Esophagus muscularis mucosa (tissue), 4 donors: Measurements from ENCODE around the gene QRICH2. TPM values are rescaled to one million over a fixed set of nuclear protein-coding genes. Genes with fewer than 3 reads are reported as not detected.

ENCODE experiments used
- DNase-seq: peaks from one replicate; pipeline ENCODE4 v3.0.0-alpha.2; 2017; ENCODE audit errors: extremely low spot score
- H3K27ac ChIP-seq, 4 donors: fragments of 200-600 bp; sonication (generic); replicated peaks in 1 of 4; 1 replicate in 3 of 4; 2 replicates in 1 of 4; pipeline ENCODE4 v1.5.1; 2016 to 2019; ENCODE audit warnings: mild to moderate bottlenecking in 1 of 4
- H3K27me3 ChIP-seq, 4 donors: fragments of 200-600 bp; sonication (generic); one replicate each; pipeline versions ENCODE4 v1.5.1 to v1.6.0; 2016 to 2019
- H3K36me3 ChIP-seq, 4 donors: fragments of 200-600 bp; sonication (generic); one replicate each; pipeline ENCODE4 v1.5.1; 2016 to 2019
- H3K4me1 ChIP-seq, 4 donors: fragments of 200-600 bp; sonication (generic); one replicate each; pipeline ENCODE4 v1.5.1; 2016 to 2019
- H3K4me3 ChIP-seq, 4 donors: fragments of 200-600 bp; sonication (generic); 1 replicate in 2 of 4; 2 replicates in 2 of 4; pipeline ENCODE4 v1.5.1; 2016 to 2019; ENCODE audit warnings: mild to moderate bottlenecking in 4 of 4, moderate library complexity in 1 of 4
- H3K9me3 ChIP-seq, 4 donors: fragments of 200-600 bp; sonication (generic); 1 replicate in 3 of 4; 2 replicates in 1 of 4; pipeline ENCODE4 v1.5.1; 2016 to 2019
- EP300 ChIP-seq: sonication (generic); formaldehyde crosslinking; IDR thresholded peaks from one replicate; pipeline ENCODE4 v1.6.1; 2017; ENCODE audit warnings: antibody characterized with exemption
- POLR2A ChIP-seq: fragments of 450-650 bp; IDR thresholded peaks from one replicate; pipeline ENCODE4 v1.6.1; 2017; ENCODE audit warnings: antibody characterized with exemption, moderate library complexity, mild to moderate bottlenecking, low read depth
- POLR2AphosphoS5 ChIP-seq, 2 donors: sonication (generic); formaldehyde crosslinking; IDR thresholded peaks; one replicate each; pipeline ENCODE4 v1.6.1; 2017; ENCODE audit warnings: antibody characterized with exemption in 2 of 2
- WGBS: methylation state at CpG from one replicate; pipeline ENCODE4 v1.1.5; 2018; 5-methylcytosine and 5-hydroxymethylcytosine counted together
- intact Hi-C: fragments of 100-400 bp; cut with DNase I; formaldehyde crosslinking; loops from one replicate; pipeline ENCODE4 v1.15.1; 2023
- total RNA-seq, 4 donors: library from RNA; depleted of rRNA; stranded (reverse); fragments of >200 nt; gene quantifications; one replicate each; pipeline versions ENCODE4 v1.1.0 to v1.2.1, GENCODE V29; 2016
- TF ChIP-seq, protein P1 (sequence below), 3 experiments: fragments of 200-600 bp in 2 of 3; fragments of 450-650 bp in 1 of 3; sonication (generic) in 2 of 3; IDR thresholded peaks; one replicate each; pipeline ENCODE4 v1.5.1; 2017 to 2019; ENCODE audit warnings: antibody characterized with exemption in 3 of 3, mild to moderate bottlenecking in 2 of 3, moderate library complexity in 1 of 3

QRICH2 gene
- total RNA-seq, 4 donors from 2014 or later: 1.7 to 2.6 (median 2.1) TPM

GRCh38 chr17:76317535-76317934 lies 9.5 kb upstream of the QRICH2 start:
- Histone ChIP-seq H3K9me3 (no peaks in the 10 kb centered on the region), H3K27me3 (no peaks in the 10 kb centered on the region), H3K27ac (no peak overlapping the region), H3K4me1 (peaks cover 0 to 8% (median 2%) of the 10 kb centered on the region in 4 donors), H3K36me3 (peaks cover 18 to 80% (median 43%) of the 10 kb centered on the region in 4 donors), H3K4me3 (no peak overlapping the region)
- no peak for DNase-seq
- WGBS: 89% methylated on average over 2 of the region's 2 CpGs
- intact Hi-C loops: no loop called here
- no peak for TF ChIP-seq EP300
- TF ChIP-seq, protein P1, sequence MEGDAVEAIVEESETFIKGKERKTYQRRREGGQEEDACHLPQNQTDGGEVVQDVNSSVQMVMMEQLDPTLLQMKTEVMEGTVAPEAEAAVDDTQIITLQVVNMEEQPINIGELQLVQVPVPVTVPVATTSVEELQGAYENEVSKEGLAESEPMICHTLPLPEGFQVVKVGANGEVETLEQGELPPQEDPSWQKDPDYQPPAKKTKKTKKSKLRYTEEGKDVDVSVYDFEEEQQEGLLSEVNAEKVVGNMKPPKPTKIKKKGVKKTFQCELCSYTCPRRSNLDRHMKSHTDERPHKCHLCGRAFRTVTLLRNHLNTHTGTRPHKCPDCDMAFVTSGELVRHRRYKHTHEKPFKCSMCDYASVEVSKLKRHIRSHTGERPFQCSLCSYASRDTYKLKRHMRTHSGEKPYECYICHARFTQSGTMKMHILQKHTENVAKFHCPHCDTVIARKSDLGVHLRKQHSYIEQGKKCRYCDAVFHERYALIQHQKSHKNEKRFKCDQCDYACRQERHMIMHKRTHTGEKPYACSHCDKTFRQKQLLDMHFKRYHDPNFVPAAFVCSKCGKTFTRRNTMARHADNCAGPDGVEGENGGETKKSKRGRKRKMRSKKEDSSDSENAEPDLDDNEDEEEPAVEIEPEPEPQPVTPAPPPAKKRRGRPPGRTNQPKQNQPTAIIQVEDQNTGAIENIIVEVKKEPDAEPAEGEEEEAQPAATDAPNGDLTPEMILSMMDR (IDR thresholded peaks at IDR 0.05): no peak

- Histone ChIP-seq H3K4me1 (peaks cover 0 to 4% (median 2%) of the 10 kb centered on the region in 4 donors), H3K4me3 (no peak overlapping the region), H3K27me3 (no peaks in the 10 kb centered on the region), H3K27ac (peak overlapping the region; percentile 18 to 34 (median 22)), H3K36me3 (peaks cover 32 to 84% (median 51%) of the 10 kb centered on the region in 4 donors), H3K9me3 (no peaks in the 10 kb centered on the region)
- intact Hi-C loops: no loop called here
- DNase-seq: no peak
- TF ChIP-seq POLR2A: no peak
- TF ChIP-seq EP300: no peak
- TF ChIP-seq, protein P1 (IDR thresholded peaks at IDR 0.05): no peak
- TF ChIP-seq POLR2AphosphoS5 (IDR thresholded peaks at IDR 0.05): peak; percentile 42 to 61
- 77% methylated on average over 15 of the region's 15 CpGs for WGBS
Measured at GRCh38 chr17:76314392-76315227, 6.5 kb upstream of the QRICH2 start.

DNA sequence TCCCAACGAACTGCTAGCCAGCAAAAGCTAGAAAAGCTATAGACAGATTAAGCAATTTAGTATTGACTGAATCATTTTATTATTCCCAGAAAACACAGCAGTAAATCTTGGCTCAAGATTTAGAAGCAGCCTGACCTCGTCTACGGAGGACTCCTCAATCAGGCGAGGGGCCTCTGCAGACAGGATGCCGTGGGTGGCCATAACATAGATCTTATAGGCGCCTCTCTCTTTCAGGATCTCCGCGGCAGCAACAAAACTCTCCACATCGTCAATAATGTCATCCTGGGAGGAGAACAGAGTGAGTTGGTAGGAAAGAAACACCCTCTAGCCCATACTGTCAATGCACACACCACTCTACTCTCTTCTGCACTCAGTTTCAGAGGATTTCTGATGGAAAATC lies 4.7 kb upstream of the QRICH2 start:
- no peaks in the 10 kb centered on the region for H3K9me3 ChIP-seq
- no peaks in the 10 kb centered on the region for H3K27me3 ChIP-seq
- H3K4me1 ChIP-seq: peaks cover 0 to 4% (median 2%) of the 10 kb centered on the region in 4 donors
- TF ChIP-seq, protein P1 (IDR thresholded peaks at IDR 0.05): no peak
- TF ChIP-seq POLR2AphosphoS5 (IDR thresholded peaks at IDR 0.05): no peak
- no peak for TF ChIP-seq POLR2A
- TF ChIP-seq EP300: no peak
- WGBS: 80% methylated on average over 9 of the region's 9 CpGs
- DNase-seq: no peak
- intact Hi-C loops: no loop called here
- peaks cover 32 to 86% (median 48%) of the 10 kb centered on the region in 4 donors for H3K36me3 ChIP-seq
- H3K27ac ChIP-seq: no peak overlapping the region
- no peak overlapping the region for H3K4me3 ChIP-seq

DNA sequence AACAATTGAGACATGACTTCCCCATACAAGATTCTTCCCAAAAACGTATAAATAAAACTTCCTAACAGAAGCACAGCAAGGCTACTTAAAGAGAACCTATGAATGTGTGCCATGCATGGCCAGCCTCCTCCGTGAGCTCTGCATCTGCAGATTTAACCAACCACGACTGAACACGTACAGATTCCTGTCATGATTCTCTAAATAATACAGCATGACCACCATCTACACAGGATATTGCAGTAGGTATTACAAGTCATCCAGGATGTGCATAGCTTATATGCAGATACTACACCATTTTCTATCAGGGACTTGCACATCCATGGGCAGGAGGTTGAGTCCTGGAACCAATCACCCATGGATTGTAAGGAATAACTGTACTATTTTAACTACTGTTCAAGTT lies 1.4 kb upstream of the QRICH2 start:
- 77% methylated on average over 4 of the region's 4 CpGs for WGBS
- Histone ChIP-seq H3K4me1 (no peaks in the 10 kb centered on the region), H3K27ac (no peak overlapping the region), H3K27me3 (no peaks in the 10 kb centered on the region), H3K4me3 (no peak overlapping the region), H3K9me3 (no peaks in the 10 kb centered on the region), H3K36me3 (peaks cover 32 to 77% (median 54%) of the 10 kb centered on the region in 4 donors)
- no peak for DNase-seq
- intact Hi-C loops: loop anchor here (10.0 kb wide), 1 partner anchor 195 kb away; the partner anchor contains the start of gene RHBDF2
- TF ChIP-seq, protein P1 (IDR thresholded peaks at IDR 0.05): no peak
- TF ChIP-seq EP300: no peak
- no peak for TF ChIP-seq POLR2AphosphoS5 (IDR thresholded peaks at IDR 0.05)
- TF ChIP-seq POLR2A: no peak
